Karpas-422 (cell line): ENCODE results near the gene CALM1. TPM values are rescaled to one million over a fixed set of nuclear protein-coding genes. Genes with fewer than 3 reads are reported as not detected.

Experiments used
- DNase-seq: peaks from one replicate; pipeline ENCODE4 v3.0.0-alpha.2; 2015
- H2AFZ ChIP-seq: fragments of 200-600 bp; sonication (generic); 2 replicates; pipeline ENCODE4 v1.6.1; 2014; ENCODE audit warnings: antibody characterized with exemption, low read length, mixed read lengths
- H3K27ac ChIP-seq: fragments of 200-600 bp; sonication (generic); 2 replicates; pipeline ENCODE4 v1.5.1; 2014; ENCODE audit warnings: mild to moderate bottlenecking, low read length, moderate library complexity
- H3K27me3 ChIP-seq: fragments of 200-600 bp; sonication (generic); 2 replicates; pipeline ENCODE4 v1.6.1; 2014; ENCODE audit warnings: low read length, mixed read lengths
- H3K36me3 ChIP-seq: fragments of 200-600 bp; sonication (generic); 2 replicates; pipeline ENCODE4 v1.6.1; 2014; ENCODE audit warnings: low read length, mixed read lengths; ENCODE audit not compliant: insufficient read depth
- H3K4me1 ChIP-seq: fragments of 200-600 bp; sonication (generic); 2 replicates; pipeline ENCODE4 v1.6.1; 2014; ENCODE audit warnings: mild to moderate bottlenecking, low read length, mixed read lengths
- H3K4me2 ChIP-seq: fragments of 200-600 bp; sonication (generic); 2 replicates; pipeline ENCODE4 v1.6.1; 2014; ENCODE audit warnings: low read length, low read depth, mild to moderate bottlenecking; ENCODE audit not compliant: poor library complexity, severe bottlenecking
- H3K4me3 ChIP-seq: fragments of 200-600 bp; sonication (generic); 2 replicates; pipeline ENCODE4 v1.5.1; 2014; ENCODE audit warnings: mild to moderate bottlenecking, antibody characterized with exemption, low read length, mixed read lengths
- H3K79me2 ChIP-seq: fragments of 200-600 bp; sonication (generic); 2 replicates; pipeline ENCODE4 v1.6.1; 2014; ENCODE audit warnings: mild to moderate bottlenecking, low read length, mixed read lengths
- H3K9ac ChIP-seq: fragments of 200-600 bp; sonication (generic); 2 replicates; pipeline ENCODE4 v1.6.0; 2014; ENCODE audit warnings: low read length
- H3K9me2 ChIP-seq: fragments of 200-600 bp; sonication (generic), shearing (Covaris generic); replicated peaks from 2 replicates; pipeline ENCODE4 v1.6.0; 2014; ENCODE audit warnings: mild to moderate bottlenecking, low read length, moderate library complexity; ENCODE audit not compliant: insufficient read depth
- H3K9me3 ChIP-seq: fragments of 300-700, 200-600 bp; sonication (generic); 2 replicates; pipeline ENCODE4 v1.6.1; 2014; ENCODE audit warnings: low read length, mixed read lengths
- H4K20me1 ChIP-seq: fragments of 200-600 bp; sonication (generic); 2 replicates; pipeline ENCODE4 v1.6.1; 2014; ENCODE audit warnings: mild to moderate bottlenecking, antibody characterized with exemption, low read length, low read depth; ENCODE audit not compliant: insufficient read depth
- total RNA-seq: library from RNA; depleted of rRNA; stranded (reverse); fragments of >200 nt; shearing (Covaris generic); gene quantifications from 2 replicates; pipeline ENCODE4 v1.2.3, GENCODE V29; 2014; ENCODE audit warnings: low replicate concordance

The CALM1 gene
- total RNA-seq, 1 experiment from 2014 or later: 724 TPM

DNA sequence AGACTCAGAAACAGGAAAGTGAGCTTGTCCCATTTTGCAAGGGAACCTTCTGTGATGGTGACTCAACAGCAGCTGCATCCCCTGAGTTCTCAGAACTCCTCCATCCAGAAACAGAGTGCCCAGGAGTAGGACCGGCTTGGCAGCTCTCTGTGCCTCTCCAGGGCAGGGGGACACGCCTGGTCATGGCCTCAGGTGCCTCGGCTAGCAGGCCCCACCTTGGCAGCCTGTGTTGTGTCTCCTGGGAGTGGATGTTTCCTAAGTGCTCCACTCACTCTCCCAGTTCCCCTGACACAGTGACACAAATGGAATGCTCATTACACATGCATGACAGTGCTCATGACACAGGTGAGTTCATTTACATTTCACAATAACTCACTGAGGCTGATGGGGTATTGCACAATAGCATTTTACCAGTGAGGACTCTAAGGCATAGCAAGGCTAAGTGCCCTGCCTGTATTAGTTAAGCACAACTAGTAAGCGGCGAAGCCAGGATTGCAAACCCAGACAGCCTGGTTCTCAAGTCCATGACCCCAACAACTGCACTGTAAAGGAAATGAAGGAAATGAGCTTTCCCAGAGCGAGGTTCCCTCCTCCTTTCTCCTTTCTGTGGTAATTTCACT lies 47.4 kb downstream of the CALM1 start:
- H3K4me2 ChIP-seq: no peak overlapping the region
- no peak overlapping the region for H2AFZ ChIP-seq
- H3K9me2 ChIP-seq: no peaks in the 10 kb centered on the region
- no peaks in the 10 kb centered on the region for H3K9me3 ChIP-seq
- H3K79me2 ChIP-seq: no peaks in the 10 kb centered on the region
- no peaks in the 10 kb centered on the region for H3K4me1 ChIP-seq
- no peaks in the 10 kb centered on the region for H3K36me3 ChIP-seq
- no peaks in the 10 kb centered on the region; the same call in 1 of the 2 replicates for H4K20me1 ChIP-seq
- no peak overlapping the region for H3K27ac ChIP-seq
- H3K9ac ChIP-seq: no peak overlapping the region
- no peak for DNase-seq
- H3K4me3 ChIP-seq: no peak overlapping the region
- no peaks in the 10 kb centered on the region for H3K27me3 ChIP-seq

DNA sequence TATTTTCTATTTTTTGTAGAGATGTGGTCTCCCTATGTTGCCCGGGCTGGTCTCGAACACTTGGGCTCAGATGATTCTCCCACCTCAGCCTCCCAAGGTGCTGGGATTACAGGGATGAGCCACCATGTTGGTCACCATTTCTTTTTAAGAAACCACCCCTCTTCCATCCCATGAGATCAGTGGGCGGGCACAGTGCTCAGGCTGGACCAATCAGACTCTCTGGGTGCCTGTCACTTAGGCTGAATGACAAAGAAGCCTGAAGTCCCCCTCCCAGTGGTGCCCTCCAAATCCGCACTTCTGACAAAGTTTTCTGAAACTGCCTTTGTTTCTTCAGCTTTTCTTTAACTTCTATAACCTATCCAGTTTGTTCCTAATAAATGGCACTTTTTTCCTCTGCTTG lies 48.2 kb downstream of the CALM1 start:
- Histone ChIP-seq H2AFZ (no peak overlapping the region), H3K9me2 (no peaks in the 10 kb centered on the region), H3K4me1 (no peaks in the 10 kb centered on the region), H3K27ac (no peak overlapping the region), H3K9ac (no peak overlapping the region), H3K9me3 (no peaks in the 10 kb centered on the region), H3K4me3 (no peak overlapping the region), H4K20me1 (no peaks in the 10 kb centered on the region; the same call in 1 of the 2 replicates), H3K27me3 (no peaks in the 10 kb centered on the region), H3K4me2 (no peak overlapping the region), H3K36me3 (no peaks in the 10 kb centered on the region), H3K79me2 (no peaks in the 10 kb centered on the region)
- peak; percentile 50 for DNase-seq

DNA sequence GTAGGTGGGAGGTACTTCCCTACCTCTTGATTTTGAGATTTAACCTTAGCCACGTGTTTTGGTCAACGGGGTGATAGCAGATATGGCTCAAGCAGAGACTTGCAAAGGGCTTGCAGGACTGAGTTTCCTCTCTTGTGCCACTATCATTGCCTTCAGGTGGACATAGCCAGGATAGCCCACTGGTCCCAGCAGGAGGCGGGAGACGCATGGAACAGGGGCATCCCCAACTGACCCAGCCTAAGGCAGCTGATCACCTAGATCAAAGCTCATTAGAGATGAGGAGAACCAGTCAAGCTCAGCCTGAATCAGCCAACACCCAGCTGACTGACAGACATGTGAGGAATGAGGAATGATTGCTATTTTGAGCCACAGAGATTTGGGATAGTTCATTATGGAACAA lies 49.6 kb downstream of the CALM1 start:
- H3K4me2 ChIP-seq: no peak overlapping the region

DNA sequence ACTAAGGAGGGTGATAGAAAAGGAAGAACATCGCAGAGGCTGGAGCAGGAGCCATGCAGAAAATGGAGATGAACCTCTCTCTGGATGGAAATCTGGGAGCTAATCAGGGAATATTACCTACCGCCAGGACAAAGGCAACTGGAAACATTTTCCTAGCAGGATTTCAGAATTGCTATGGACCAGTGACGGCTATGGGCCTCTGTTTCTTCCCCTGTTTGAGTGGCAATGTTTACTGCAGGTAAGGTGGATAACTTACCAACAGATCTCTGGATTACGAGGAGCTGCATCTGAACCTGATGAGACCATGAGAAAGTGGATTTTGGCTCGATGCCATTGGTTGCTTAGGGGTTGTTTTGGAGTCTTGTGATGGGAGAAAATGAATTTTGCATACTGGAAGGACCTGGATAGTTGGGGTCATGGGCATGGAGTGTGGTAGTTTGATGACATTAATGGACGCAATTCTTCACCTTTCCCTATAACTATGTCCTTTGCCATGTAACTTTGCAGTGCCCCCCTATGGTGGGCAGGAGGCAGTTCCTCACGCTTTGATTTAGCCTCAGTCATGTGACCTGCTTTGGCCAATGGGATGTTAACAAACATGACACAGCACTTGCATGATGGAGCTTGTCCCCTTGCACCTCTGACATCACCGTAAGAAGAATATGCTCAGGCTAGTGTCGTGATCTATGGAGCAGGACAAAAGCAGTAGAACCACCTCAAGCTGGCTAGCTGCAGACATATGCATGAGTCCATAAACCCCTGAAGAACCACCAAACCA lies 51.1 kb downstream of the CALM1 start:
- Histone ChIP-seq H3K9me3 (no peaks in the 10 kb centered on the region), H4K20me1 (no peaks in the 10 kb centered on the region), H3K36me3 (no peaks in the 10 kb centered on the region), H3K4me1 (no peaks in the 10 kb centered on the region), H3K9ac (no peak overlapping the region), H3K27me3 (no peaks in the 10 kb centered on the region), H3K27ac (no peak overlapping the region), H3K9me2 (no peaks in the 10 kb centered on the region), H3K79me2 (no peaks in the 10 kb centered on the region), H3K4me3 (no peak overlapping the region), H2AFZ (no peak overlapping the region), H3K4me2 (no peak overlapping the region)
- peak; percentile 86 for DNase-seq

More for the DNA sequence above, 49.6 kb downstream of the CALM1 start:
- H3K4me3 ChIP-seq: no peak overlapping the region
- no peak overlapping the region for H3K27ac ChIP-seq
- H4K20me1 ChIP-seq: no peaks in the 10 kb centered on the region; the same call in 1 of the 2 replicates
- H3K36me3 ChIP-seq: no peaks in the 10 kb centered on the region
- DNase-seq: no peak
- no peaks in the 10 kb centered on the region for H3K9me2 ChIP-seq
- no peaks in the 10 kb centered on the region for H3K27me3 ChIP-seq
- no peak overlapping the region for H2AFZ ChIP-seq
- H3K4me1 ChIP-seq: no peaks in the 10 kb centered on the region
- H3K9ac ChIP-seq: no peak overlapping the region
- no peaks in the 10 kb centered on the region for H3K79me2 ChIP-seq
- no peaks in the 10 kb centered on the region for H3K9me3 ChIP-seq

DNA sequence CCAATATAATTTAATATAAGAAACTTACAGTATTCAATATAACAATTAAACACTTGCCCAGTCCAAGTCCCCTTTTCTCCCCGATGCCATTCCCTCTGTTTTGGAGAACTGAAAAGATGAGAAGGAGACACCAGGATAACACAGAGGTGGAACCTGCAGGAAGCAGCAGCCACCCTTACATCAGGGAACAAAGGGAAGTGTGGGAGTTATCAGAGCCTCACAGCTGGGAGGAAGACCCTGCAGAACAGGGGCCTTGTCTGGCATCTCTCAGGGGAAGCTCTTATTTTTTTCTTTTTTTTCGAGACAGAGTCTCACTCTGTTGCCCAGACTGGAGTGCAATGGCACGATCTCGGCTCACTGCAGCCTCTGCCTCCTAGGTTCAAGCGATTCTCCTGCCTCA lies 52.6 kb downstream of the CALM1 start:
- H3K79me2 ChIP-seq: no peaks in the 10 kb centered on the region
- no peaks in the 10 kb centered on the region for H4K20me1 ChIP-seq
- no peak overlapping the region for H3K9ac ChIP-seq
- H3K27me3 ChIP-seq: no peaks in the 10 kb centered on the region
- no peaks in the 10 kb centered on the region for H3K9me3 ChIP-seq
- no peak overlapping the region for H3K4me3 ChIP-seq
- no peaks in the 10 kb centered on the region for H3K36me3 ChIP-seq
- H3K9me2 ChIP-seq: no peaks in the 10 kb centered on the region
- DNase-seq: no peak
- no peaks in the 10 kb centered on the region for H3K4me1 ChIP-seq
- H3K27ac ChIP-seq: no peak overlapping the region
- H2AFZ ChIP-seq: no peak overlapping the region
- H3K4me2 ChIP-seq: no peak overlapping the region

DNA sequence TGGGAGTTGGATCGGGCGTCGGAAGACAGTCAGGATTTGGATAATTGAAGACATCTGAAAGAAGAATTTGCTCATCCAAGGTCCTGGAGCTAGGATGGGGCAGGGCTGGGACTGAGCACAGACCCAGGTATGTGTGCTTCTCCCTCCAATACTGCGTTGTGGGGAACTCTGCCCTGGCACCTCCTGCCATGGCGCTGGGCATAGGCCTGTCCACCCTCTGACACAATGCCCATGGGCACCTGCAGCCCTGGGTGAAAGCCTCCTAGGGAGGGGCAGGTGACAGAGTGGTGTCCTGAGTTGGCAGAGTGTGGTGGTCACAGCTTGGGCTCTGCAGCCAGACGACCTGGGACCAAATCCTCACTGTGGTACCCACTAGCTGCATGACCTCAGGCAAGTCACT lies 53.3 kb downstream of the CALM1 start:
- no peaks in the 10 kb centered on the region for H3K9me2 ChIP-seq
- H3K27me3 ChIP-seq: no peaks in the 10 kb centered on the region
- no peaks in the 10 kb centered on the region for H3K36me3 ChIP-seq
- H2AFZ ChIP-seq: no peak overlapping the region
- H3K27ac ChIP-seq: no peak overlapping the region
- H3K4me3 ChIP-seq: no peak overlapping the region
- no peaks in the 10 kb centered on the region for H3K9me3 ChIP-seq
- no peaks in the 10 kb centered on the region for H4K20me1 ChIP-seq
- no peaks in the 10 kb centered on the region for H3K4me1 ChIP-seq
- H3K4me2 ChIP-seq: no peak overlapping the region
- DNase-seq: no peak
- no peak overlapping the region for H3K9ac ChIP-seq
- H3K79me2 ChIP-seq: no peaks in the 10 kb centered on the region

DNA sequence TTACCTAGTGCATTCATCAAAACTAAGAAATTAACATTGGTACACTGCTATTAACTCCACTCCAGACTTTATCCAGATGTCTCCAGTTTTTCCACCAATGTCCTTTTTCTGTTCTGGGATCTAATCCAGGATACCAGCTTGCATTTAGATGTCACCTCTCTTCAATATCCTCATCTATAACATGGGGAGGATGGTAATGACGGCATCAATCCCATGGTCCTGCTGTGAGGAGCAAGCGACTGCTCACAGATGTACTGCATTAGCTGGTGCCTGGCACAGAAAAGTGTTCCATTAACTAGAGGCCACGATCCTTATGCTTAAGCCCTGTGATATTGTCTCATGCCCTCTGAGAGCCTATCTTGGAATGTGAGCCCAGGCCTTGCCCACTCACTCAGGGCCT lies 53.8 kb downstream of the CALM1 start:
- Histone ChIP-seq H3K9ac (no peak overlapping the region), H3K4me1 (no peaks in the 10 kb centered on the region), H3K9me3 (no peaks in the 10 kb centered on the region), H3K9me2 (no peaks in the 10 kb centered on the region), H3K4me2 (no peak overlapping the region), H3K79me2 (no peaks in the 10 kb centered on the region), H3K4me3 (no peak overlapping the region), H3K27ac (no peak overlapping the region), H2AFZ (no peak overlapping the region), H4K20me1 (no peaks in the 10 kb centered on the region), H3K27me3 (no peaks in the 10 kb centered on the region), H3K36me3 (no peaks in the 10 kb centered on the region)
- DNase-seq: no peak

DNA sequence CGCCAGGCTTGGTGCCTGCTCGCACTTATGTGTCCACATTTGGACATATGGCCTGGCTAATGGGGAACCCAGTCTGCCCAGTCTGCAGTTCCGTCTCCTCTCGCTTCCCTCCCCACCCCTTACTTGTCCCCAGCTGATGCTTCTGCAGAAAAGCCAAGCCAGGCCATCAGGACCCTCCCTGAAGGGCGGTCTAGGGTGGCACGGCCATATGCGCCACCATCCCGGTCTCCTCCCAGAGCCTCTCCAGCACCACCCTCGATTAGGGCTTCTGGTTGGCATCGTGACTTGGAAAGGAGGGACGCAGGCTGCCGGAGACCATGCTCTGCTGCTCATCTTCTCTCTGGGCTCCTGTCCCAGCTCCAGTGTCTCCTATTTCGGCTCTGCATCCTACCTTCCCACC lies 54.6 kb downstream of the CALM1 start:
- Histone ChIP-seq H3K36me3 (no peaks in the 10 kb centered on the region), H3K4me1 (no peaks in the 10 kb centered on the region), H3K9me3 (no peaks in the 10 kb centered on the region), H3K4me3 (no peak overlapping the region), H3K9ac (no peak overlapping the region), H3K9me2 (no peaks in the 10 kb centered on the region), H3K79me2 (no peaks in the 10 kb centered on the region), H3K27ac (no peak overlapping the region), H3K4me2 (no peak overlapping the region), H4K20me1 (no peaks in the 10 kb centered on the region), H3K27me3 (no peaks in the 10 kb centered on the region), H2AFZ (no peak overlapping the region)
- DNase-seq: no peak
